ENCODE data around the gene IMMT.

IMMT gene

GRCh38 chr2:86139981-86140380 is 55.3 kb downstream of the IMMT start:
- no peak for DNase-seq

GRCh38 chr2:86138736-86139625 is 56.3 kb downstream of the IMMT start:
- no peak for DNase-seq

GRCh38 chr2:86136141-86136540 is 59.1 kb downstream of the IMMT start:
- DNase-seq, result no peak

GRCh38 chr2:86135653-86136052 is 59.6 kb downstream of the IMMT start:
- no peak for DNase-seq

- DNase-seq, result no peak
Observed at GRCh38 chr2:86134709-86135108, 60.6 kb downstream of the IMMT start.

GRCh38 chr2:86124683-86125082 is 70.6 kb downstream of the IMMT start:
- DNase-seq, result no peak

- DNase-seq, result no peak
Observed at GRCh38 chr2:86123328-86123925, 71.8 kb downstream of the IMMT start.

- no peak for DNase-seq
Observed at GRCh38 chr2:86118130-86118529, 77.1 kb downstream of the IMMT start.

GRCh38 chr2:86107031-86107430 is 88.2 kb downstream of the IMMT start:
- no peak for DNase-seq

- DNase-seq, result peak; percentile 96
Observed at GRCh38 chr2:86105969-86106945, 89.0 kb downstream of the IMMT start, which contains the start of gene PTCD3. Gene PTCD3 (plus strand): TSS chr2:86106235. CDS start chr2:86106248, 13 bp downstream.

- DNase-seq, result peak; percentile 94
Observed at GRCh38 chr2:86105252-86105968, 89.9 kb downstream of the IMMT start, which contains the start of gene POLR1A. Gene POLR1A (minus strand): TSS chr2:86105886. CDS start chr2:86105776, 110 bp downstream.

GRCh38 chr2:86102157-86102556 is 93.1 kb downstream of the IMMT start:
- no peak for DNase-seq

GRCh38 chr2:86097913-86098312 is 97.3 kb downstream of the IMMT start:
- no peak for DNase-seq

- no peak for DNase-seq
Observed at GRCh38 chr2:86097114-86097896, 98.0 kb downstream of the IMMT start.

- no peak for DNase-seq
Observed at GRCh38 chr2:86094229-86094628, 101.0 kb downstream of the IMMT start.

Measured in DMS 273 treated with DMSO at 0.1 percent for 48 hours (cell line).